ENCODE results near the gene TMEM114.

The TMEM114 gene

DNA sequence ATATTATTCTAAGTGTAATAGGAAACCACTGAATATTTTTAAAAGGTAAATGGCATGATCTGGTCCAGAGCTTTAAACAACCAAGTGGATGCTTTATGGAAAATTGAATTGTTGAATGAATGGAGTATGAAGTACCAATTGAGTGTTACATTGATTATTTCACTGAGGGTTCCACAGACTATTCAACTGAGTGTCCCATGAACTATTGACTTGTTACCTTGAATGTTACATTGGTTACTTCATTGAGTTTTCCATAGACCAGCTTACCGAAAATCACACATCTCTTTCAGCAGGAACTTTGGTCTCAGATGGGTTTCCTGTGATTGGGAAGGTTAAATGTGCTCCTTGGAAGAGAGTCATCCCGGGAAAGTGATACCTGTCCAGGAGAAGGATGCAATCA, 56.8 kb downstream of the TMEM114 start:
- DNase-seq: no peak
- H3K9me3 ChIP-seq (ENCODE audit: severe bottlenecking): no peaks in the 10 kb centered on the region
- peaks cover 87% of the 10 kb centered on the region for H3K27me3 ChIP-seq (ENCODE audit: insufficient read depth, low read depth, severe bottlenecking)
- no peak overlapping the region for H3K4me3 ChIP-seq (ENCODE audit: low read depth, low read length)
- TF ChIP-seq, protein P1, sequence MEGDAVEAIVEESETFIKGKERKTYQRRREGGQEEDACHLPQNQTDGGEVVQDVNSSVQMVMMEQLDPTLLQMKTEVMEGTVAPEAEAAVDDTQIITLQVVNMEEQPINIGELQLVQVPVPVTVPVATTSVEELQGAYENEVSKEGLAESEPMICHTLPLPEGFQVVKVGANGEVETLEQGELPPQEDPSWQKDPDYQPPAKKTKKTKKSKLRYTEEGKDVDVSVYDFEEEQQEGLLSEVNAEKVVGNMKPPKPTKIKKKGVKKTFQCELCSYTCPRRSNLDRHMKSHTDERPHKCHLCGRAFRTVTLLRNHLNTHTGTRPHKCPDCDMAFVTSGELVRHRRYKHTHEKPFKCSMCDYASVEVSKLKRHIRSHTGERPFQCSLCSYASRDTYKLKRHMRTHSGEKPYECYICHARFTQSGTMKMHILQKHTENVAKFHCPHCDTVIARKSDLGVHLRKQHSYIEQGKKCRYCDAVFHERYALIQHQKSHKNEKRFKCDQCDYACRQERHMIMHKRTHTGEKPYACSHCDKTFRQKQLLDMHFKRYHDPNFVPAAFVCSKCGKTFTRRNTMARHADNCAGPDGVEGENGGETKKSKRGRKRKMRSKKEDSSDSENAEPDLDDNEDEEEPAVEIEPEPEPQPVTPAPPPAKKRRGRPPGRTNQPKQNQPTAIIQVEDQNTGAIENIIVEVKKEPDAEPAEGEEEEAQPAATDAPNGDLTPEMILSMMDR (IDR thresholded peaks at IDR 0.05; ENCODE audit: low read depth, low read length): no peak
- no peak overlapping the region for H3K27ac ChIP-seq
- H3K36me3 ChIP-seq: no peaks in the 10 kb centered on the region

DNA sequence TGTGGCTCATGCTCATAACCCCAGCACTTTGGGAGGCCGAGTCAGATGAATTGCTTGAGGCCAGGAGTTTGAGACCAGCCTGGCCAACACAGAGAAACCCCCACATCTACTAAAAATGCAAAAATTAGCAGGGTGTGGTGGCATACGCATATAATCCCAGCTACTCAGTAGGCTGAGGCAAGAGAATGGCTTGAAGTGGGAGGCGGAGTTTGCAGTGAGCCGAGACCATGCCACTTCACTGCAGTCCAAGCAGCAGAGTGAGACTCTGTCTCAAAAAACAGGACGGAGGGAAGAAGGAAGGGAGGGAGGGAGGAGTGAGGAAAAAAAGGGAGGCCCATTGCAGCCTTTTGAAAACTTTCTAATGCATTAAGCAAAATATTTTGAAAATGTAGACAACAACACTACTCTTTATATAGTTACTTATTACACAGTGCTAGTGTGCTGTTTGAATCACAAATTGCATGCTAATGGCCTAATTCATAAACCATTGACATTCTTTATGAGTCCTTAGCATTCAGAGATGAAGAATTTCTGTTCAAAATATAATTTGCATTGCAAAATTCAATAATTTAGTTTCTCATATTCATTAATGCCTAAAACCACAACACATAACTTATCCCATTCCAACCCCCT, 59.4 kb downstream of the TMEM114 start:
- no peak overlapping the region for H3K4me3 ChIP-seq (ENCODE audit: low read depth, low read length)
- no peaks in the 10 kb centered on the region for H3K9me3 ChIP-seq (ENCODE audit: severe bottlenecking)
- TF ChIP-seq, protein P1 (IDR thresholded peaks at IDR 0.05; ENCODE audit: low read depth, low read length): no peak
- no peak for DNase-seq
- no peak overlapping the region for H3K27ac ChIP-seq
- peaks cover 93% of the 10 kb centered on the region for H3K27me3 ChIP-seq (ENCODE audit: insufficient read depth, low read depth, severe bottlenecking)
- no peaks in the 10 kb centered on the region for H3K36me3 ChIP-seq

DNA sequence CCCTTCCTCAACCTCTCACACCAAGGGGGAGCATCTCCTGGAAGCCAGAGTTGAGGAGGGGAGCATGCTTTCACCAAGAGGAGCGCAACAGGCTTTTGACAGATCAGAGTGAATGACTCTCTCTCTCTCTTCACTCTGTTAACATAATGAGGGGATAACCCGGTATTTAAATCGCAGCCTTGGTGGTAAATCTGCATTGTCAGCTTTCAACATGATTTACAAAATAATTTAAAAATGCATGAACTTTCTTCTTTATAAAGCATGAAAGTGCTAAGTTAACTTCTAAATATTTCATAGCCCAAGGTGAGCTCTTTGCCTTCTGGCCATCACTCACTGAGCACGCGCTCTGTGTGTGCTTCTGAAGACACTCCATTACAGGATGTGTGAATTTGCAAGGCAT, 61.8 kb downstream of the TMEM114 start:
- no peaks in the 10 kb centered on the region for H3K36me3 ChIP-seq
- peaks cover 93% of the 10 kb centered on the region for H3K27me3 ChIP-seq (ENCODE audit: insufficient read depth, low read depth, severe bottlenecking)
- TF ChIP-seq, protein P1 (IDR thresholded peaks at IDR 0.05; ENCODE audit: low read depth, low read length): no peak
- H3K27ac ChIP-seq: no peak overlapping the region
- no peak for DNase-seq
- H3K9me3 ChIP-seq (ENCODE audit: severe bottlenecking): no peaks in the 10 kb centered on the region
- H3K4me3 ChIP-seq (ENCODE audit: low read depth, low read length): no peak overlapping the region

DNA sequence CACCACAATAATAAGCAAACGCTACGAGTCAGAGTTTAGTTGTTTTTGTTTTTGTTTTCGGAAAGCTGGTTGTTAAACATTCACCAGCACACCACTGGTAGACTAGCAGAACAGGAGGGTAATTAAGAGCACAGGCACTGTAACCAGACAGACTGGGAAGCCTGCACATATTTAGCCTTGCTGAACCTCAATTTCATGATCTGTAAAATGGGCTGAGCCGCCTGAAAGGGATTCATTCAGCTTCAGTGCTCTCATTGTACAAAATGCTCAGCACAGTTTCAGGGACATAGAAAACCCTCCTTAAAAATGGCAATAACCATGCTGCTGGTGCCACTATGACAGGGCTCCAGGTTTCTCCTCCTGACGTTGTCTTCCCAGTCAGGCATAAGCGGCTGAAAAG, 66.4 kb downstream of the TMEM114 start:
- no peaks in the 10 kb centered on the region for H3K36me3 ChIP-seq
- DNase-seq: no peak
- no peak overlapping the region for H3K27ac ChIP-seq
- H3K9me3 ChIP-seq (ENCODE audit: severe bottlenecking): no peaks in the 10 kb centered on the region
- TF ChIP-seq, protein P1 (IDR thresholded peaks at IDR 0.05; ENCODE audit: low read depth, low read length): no peak
- H3K4me3 ChIP-seq (ENCODE audit: low read depth, low read length): no peak overlapping the region
- peaks cover 82% of the 10 kb centered on the region for H3K27me3 ChIP-seq (ENCODE audit: insufficient read depth, low read depth, severe bottlenecking)

DNA sequence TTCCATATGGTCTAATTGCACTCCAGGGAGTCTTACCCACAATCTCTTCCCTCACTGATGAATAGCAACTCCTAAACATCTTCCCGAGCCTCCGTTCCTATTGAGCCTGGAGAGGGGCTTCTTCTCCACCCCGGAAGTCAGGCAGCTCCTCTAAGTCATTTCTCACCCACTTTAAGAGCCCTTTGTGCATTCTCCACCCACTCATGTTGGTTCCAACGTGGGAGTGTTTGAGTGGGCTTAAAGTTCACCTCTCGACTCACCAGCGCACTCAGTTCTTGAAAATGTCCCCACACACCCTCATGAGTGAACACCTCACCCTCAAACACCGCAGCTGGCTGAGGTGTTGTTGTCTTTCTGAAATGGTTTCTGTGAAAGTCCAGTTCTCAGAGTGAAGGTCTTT, 67.6 kb downstream of the TMEM114 start:
- Histone ChIP-seq H3K27ac (no peak overlapping the region), H3K9me3 (ENCODE audit: severe bottlenecking) (no peaks in the 10 kb centered on the region), H3K36me3 (no peaks in the 10 kb centered on the region), H3K4me3 (ENCODE audit: low read depth, low read length) (no peak overlapping the region), H3K27me3 (ENCODE audit: insufficient read depth, low read depth, severe bottlenecking) (peaks cover 84% of the 10 kb centered on the region)
- TF ChIP-seq, protein P1 (IDR thresholded peaks at IDR 0.05; ENCODE audit: low read depth, low read length): no peak
- no peak for DNase-seq

DNA sequence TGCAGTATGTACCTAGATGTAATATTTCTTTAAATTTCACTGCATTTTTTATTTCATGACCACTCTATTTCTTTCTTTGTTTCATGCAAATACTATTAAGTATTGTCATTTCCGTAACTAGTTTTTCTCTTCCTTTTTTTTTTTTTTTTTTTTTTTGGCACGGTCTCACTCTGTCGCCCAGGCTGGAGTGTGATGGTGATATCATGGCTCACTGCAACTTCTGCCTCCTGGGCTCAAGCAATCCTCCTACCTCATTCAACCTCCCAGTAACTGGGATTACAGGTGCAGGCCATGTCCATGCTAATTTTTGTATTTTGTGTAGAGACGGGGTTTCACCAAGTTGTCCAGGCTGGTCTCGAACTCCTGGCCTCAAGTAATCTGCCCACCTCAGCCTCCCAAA, 70.7 kb downstream of the TMEM114 start:
- no peak overlapping the region for H3K4me3 ChIP-seq (ENCODE audit: low read depth, low read length)
- H3K36me3 ChIP-seq: no peaks in the 10 kb centered on the region

More for the DNA sequence above, 70.7 kb downstream of the TMEM114 start:
- H3K9me3 ChIP-seq (ENCODE audit: severe bottlenecking): peaks cover 12% of the 10 kb centered on the region
- DNase-seq: no peak
- H3K27ac ChIP-seq: no peak overlapping the region
- TF ChIP-seq, protein P1 (IDR thresholded peaks at IDR 0.05; ENCODE audit: low read depth, low read length): no peak
- H3K27me3 ChIP-seq (ENCODE audit: insufficient read depth, low read depth, severe bottlenecking): peaks cover 76% of the 10 kb centered on the region

Data from WERI-Rb-1 (cell line).